CD4-positive, alpha-beta T cell treated with Interleukin-4 for 1 hour (primary cell): Measurements from ENCODE around the gene HOXB9.

Experiments used
- DNase-seq, 2 donors: peaks; one replicate each; pipeline ENCODE4 v3.0.0-alpha.2; 2020 to 2022

HOXB9 gene

DNA sequence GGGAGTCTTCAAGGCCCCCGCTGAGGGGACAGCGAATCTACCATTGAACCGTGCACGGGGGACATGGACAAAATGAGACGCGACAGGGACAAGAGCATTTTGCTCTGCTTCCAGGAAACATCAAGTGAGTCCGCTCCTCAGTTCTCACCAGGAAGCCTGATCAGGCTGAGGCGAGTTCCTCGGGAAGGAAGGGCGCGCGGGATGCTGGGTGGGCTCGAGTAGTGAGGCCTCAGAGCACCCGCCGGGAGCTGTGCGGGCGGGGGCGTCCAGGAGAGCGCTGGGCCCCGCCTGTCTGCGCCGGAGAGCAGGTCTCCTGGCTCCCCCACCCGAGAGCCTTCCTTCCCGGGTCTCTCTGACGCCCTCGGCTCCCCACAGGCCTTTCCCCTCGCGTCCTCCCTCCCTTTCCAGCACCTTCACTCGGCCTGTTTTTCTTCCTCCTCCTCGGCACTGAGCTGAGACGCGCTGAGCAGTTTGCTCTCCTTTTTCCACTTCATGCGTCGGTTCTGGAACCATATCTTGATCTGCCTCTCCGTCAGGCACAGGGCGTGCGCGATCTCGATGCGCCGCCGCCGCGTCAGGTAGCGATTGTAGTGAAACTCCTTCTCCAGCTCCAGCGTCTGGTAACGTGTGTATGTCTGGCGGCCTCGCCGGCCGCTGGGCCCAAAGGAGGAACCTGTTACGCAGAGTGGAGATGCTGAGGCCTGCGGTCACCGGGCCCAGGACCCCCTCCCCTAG is 30.0 kb downstream of the HOXB9 start:
- no peak for DNase-seq

- no peak for DNase-seq
Observed at GRCh38 chr17:48595278-48595999, 30.7 kb downstream of the HOXB9 start.

DNA sequence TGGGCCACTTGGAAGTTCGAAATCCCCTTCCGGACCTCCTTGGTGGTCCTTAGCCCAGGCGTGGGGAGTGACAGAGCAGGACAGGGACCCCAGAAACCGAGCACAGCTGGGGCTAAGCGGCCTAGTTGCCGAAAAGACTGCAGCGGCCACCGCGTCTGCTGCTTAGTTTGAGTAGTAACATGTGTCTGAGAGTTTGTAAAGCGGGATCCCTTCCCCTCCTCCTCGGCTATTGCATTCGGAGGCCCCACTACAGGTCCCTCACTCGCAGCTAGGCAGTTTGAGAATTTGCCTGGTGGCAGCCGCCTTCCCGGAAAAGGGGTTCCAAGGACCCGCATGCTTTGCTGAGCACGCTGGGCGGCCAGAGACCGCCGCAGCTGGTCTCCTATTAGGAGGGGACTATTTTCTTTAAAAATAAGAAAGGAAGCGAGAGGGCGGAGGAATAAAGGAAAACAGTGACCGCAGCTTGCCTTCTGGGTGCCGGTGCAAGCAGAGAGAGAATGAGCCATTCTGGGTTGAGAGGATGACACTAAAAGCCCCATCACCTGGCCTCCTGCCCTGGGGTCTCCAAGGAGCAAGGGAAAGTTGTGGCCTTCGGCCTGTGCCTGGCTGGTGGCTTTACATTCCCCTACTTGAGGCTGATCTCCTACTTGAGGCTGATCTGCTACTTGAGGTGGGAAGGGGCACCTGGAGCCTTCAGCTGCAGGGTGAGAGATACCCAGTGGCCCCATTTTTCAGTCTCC is 31.4 kb downstream of the HOXB9 start:
- no peak for DNase-seq

- DNase-seq: peak; percentile 78 to 83
Observed at GRCh38 chr17:48593840-48594537, 32.2 kb downstream of the HOXB9 start.

DNA sequence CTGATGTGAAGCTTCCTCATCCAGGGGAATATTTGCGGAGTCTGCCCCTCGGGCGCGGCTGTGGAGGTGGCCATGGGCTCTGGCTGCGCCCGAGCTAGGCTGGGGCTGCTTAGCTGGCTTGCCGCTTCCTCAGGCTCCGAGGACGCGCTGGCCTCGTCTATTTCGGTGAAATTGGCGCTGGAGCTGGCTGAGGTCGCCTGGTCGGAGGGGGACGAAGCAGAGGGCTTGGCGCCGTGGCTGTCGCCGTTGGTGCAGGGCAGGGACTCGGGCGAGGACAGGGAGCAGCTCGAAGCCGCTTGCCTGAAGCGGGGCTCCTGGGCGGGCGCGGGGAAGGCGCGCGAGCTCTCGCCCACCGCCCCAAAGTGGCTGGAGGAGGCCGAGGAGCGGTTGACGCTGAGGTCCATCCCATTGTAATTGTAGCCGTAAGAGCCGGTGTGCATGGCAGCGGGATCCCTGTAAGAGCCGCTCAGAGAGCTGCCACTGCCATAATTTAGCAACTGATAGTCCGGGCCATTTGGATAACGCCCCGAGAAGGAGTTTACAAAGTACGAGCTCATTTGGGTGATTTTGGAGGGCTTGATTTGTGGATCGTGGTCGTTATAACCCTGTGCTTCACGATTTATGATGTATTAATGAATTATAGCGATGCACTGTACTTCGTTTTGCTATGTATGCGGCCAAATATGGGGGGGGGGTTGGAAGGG is 32.9 kb downstream of the HOXB9 start, which contains the start of gene HOXB5:
Gene HOXB5, minus strand, starts transcription at position 654 of the 704 bp plus-strand sequence. Its CDS starts 97 bp downstream, at position 557.
- no peak for DNase-seq

DNA sequence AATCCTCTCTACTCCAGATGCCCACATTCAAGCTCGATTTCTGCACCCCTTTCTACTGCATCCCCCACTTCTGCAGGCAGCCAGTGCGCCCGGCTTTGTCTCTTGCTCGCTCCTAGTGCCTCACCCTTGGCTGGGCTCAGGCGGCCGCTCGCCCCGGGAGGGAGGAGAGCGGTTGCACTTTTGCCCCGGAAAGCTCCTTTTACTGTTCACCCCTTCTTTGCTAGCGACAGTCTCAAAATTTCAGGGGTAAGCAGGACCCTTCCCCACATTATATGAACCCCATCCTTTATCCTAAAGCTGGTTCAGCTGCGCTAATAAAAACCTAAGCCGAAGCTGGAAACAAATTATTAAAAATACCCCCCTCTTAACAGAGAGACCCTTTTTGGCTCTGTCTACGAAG is 33.6 kb downstream of the HOXB9 start:
- DNase-seq: no peak

DNA sequence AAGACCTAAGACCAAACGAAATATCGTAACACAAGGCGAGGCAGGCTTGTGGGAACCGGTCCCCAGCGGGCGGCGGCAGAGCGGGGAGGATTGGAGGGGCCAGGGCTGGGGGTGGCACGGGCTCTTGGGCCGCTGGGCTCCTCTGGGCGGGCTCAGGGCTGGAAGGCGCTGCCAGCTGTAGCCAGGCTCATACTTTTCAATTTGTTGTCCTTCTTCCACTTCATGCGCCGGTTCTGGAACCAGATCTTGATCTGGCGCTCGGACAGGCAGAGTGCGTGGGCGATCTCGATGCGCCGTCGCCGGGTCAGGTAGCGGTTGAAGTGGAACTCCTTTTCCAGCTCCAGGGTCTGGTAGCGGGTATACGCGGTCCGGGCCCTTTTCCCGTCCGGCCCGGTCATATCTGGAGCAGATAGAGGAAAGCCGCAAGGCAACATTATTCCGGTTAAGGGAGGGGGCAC is 34.1 kb downstream of the HOXB9 start:
- no peak for DNase-seq

DNA sequence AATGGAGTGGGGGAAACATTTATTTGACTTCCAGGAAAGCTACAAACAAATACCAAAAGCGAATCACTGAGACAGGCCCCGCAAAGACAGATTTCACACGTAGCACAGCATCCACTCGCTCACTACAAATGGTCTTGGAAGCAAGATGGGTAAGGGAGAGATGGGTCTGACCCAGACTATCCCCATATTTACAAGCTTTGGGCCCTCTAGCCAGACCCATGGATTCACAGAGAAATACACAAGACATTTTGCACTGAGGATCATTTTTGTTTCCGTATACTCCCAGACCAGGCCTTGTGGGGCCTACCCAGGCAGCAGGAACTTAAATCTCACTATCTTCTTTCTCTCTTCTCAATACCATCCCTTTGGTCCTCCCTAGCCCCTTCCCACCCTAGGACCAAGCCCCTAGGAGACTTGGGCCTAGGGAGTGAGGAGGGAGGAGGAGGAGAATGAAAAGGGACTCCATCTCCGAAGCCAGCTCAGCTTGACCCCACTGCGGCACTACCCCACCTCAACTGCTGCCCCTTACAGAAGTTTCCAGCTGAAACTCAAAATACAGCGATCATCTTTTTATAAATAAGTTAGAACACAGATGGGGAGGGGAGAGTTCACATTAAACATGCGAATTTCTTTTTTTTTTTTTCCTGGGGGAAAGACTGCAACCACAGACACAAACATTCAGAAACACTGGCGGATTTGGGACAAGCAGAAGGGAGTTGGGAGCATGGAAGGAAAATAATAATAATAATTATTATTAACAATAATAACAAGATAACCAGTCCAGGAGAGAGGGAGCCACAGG is 34.7 kb downstream of the HOXB9 start:
- DNase-seq: no peak

GRCh38 chr17:48590607-48591161 is 35.5 kb downstream of the HOXB9 start:
- no peak for DNase-seq

- no peak for DNase-seq
Observed at GRCh38 chr17:48589831-48590606, 36.1 kb downstream of the HOXB9 start, which contains the start of gene HOXB3. Gene HOXB3, minus strand, starts transcription at chr17:48590241. Its CDS starts 37,767 bp downstream, at chr17:48552474.

DNA sequence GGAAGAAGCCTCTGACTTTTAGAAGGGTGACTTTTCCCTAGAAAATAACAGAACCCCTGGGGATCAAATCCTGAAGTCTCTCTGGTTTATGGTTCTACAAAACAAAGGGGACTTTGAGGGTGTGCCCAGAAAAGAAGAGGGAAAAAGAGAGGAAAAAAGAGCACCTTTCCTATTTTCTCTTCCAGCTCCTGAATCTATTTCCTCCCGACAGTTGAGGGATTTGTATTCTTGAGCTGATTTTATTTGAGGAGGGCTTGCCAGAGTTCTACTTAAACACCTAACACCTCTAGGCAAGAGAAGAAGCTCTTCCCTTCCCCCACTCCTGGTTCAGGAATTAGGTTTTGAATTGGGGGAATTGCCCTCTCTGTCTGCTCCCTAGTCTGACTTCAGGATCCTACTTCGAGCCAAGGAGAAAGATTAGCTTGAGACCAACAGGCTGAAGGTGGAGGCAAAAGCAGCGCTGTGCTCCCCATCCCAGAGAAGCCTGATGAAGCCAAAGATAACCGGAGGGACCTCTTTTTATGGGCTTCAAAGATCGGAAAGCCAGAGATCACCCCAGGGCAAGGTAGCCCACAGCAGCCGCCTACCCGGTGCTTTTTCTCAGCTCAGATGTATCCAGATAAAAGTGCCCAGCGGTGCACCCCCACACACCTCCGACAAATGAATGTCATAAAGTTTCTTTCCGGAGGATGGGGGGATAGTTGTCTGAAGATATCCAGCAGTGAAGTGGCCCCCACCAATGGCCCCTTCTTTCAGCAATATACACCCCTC is 36.9 kb downstream of the HOXB9 start:
- no peak for DNase-seq

GRCh38 chr17:48588528-48588927 is 37.6 kb downstream of the HOXB9 start:
- no peak for DNase-seq

GRCh38 chr17:48588074-48588415 is 38.1 kb downstream of the HOXB9 start:
- DNase-seq: no peak

- DNase-seq: no peak
Observed at GRCh38 chr17:48587276-48588073, 38.7 kb downstream of the HOXB9 start.

- DNase-seq: no peak
Observed at GRCh38 chr17:48586355-48587258, 39.6 kb downstream of the HOXB9 start.

- DNase-seq: no peak
Observed at GRCh38 chr17:48584223-48584741, 41.9 kb downstream of the HOXB9 start.

DNA sequence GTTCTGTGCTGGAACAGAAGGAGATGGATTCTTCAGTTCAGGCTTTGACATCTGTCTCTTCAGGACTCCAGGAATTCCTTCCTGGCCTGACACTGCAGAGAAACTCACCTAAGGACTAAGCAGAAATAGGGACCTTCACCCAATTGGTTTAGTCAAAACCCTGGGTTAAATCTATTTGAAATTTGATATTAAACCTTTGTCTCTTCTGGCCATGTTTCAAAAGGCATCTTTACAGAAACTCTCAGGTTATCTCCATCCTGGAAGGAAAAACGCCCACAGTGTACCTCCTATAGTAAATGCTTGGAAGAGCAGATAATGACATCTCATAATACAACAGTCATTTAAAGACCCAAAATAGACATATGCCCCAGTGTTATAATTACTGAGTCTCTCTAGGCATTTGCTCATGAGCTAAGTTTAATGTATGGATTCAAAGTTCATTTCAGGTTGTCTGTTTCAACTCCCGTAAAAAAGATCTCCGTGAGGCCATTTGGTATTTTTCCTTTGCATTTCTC is 42.4 kb downstream of the HOXB9 start:
- no peak for DNase-seq
